ENCODE data around the gene TMEM51. TPM values are rescaled to one million over a fixed set of nuclear protein-coding genes. Genes with fewer than 3 reads are reported as not detected.
A peak's percentile ranks its signal among the peaks of the same experiment; 100 is the strongest.

TMEM51 gene
- total and polyA plus RNA-seq, 2 of the 4 experiments (the other 2 are of a cell fraction): 2.7 to 10.2 TPM

- H4K5ac ChIP-seq (ENCODE audit: low read depth, low read length): no peak overlapping the region
- BruUV-seq (replicated peaks): no TSS peak
- ChIA-PET POLR2A (ENCODE audit: unreplicated experiment) (no interaction called here), CTCF (interaction anchor here (0.6 to 1.2 kb wide), 4 partner anchors 10 to 520 kb away, joined by 3 to 7 read pairs (median 4); no protein-coding TSS in a partner anchor)
- peak overlapping the region; percentile 20 for H2AK9ac ChIP-seq (replicated peaks; ENCODE audit: low read depth, low read length, poor library complexity)
- 92% methylated on average over 2 of the region's 7 CpGs; no CpG with 5 or more reads in 1 of the 2 experiments for WGBS, 2 experiments (ENCODE audit: extremely low coverage in 2 of 2, insufficient read length in 1 of 2)
- no peak overlapping the region for H2BK120ac ChIP-seq (ENCODE audit: low read depth, low read length)
- H3K9me3 ChIP-seq (ENCODE audit: control insufficient read depth, insufficient read depth, low read length): no peaks in the 10 kb centered on the region
- H3K23ac ChIP-seq (ENCODE audit: low read depth, low read length): no peak overlapping the region
- H3K9ac ChIP-seq (ENCODE audit: low read depth, low read length): no peak overlapping the region
- H3K4me3 ChIP-seq (ENCODE audit: insufficient read depth, low read depth, low read length): no peak overlapping the region
- H3K4ac ChIP-seq (ENCODE audit: low read depth, low read length): no peak overlapping the region
- H2BK15ac ChIP-seq (ENCODE audit: low read depth, low read length): no peak overlapping the region
- H2BK5ac ChIP-seq (ENCODE audit: low read depth, low read length, poor library complexity, severe bottlenecking): no peak overlapping the region
- H3K27me3 ChIP-seq (ENCODE audit: control insufficient read depth, insufficient read depth, low read length): no peaks in the 10 kb centered on the region
- H4K20me1 ChIP-seq (ENCODE audit: insufficient read depth, low read length): no peaks in the 10 kb centered on the region
- no peak overlapping the region for H3K27ac ChIP-seq (ENCODE audit: insufficient read depth, low read length)
- no peak for DNase-seq
- H3K36me3 ChIP-seq (ENCODE audit: control insufficient read depth, insufficient read depth, low read length): peaks cover 26% of the 10 kb centered on the region
- no peaks in the 10 kb centered on the region for H3K4me1 ChIP-seq (ENCODE audit: control insufficient read depth, insufficient read depth, low read length)
- no peak overlapping the region for H3K18ac ChIP-seq (ENCODE audit: low read depth, low read length)
- H3K56ac ChIP-seq (ENCODE audit: extremely low read depth, insufficient read depth, low read length): no peak overlapping the region
- no peak overlapping the region for H2AK5ac ChIP-seq (ENCODE audit: low read depth, low read length)
- H3K9me1 ChIP-seq (ENCODE audit: insufficient read depth, low read length): peaks cover 18% of the 10 kb centered on the region; the same call in 1 of the 2 replicates
- no peak overlapping the region for H4K8ac ChIP-seq (ENCODE audit: low read depth in 2 of 2, low read length in 2 of 2)
- intact Hi-C loops (cut with micrococcal nuclease): no loop called here
- peaks cover 4 to 34% of the 10 kb centered on the region in 2 experiments; a peak in 2 of 4 replicates for H3K79me1 ChIP-seq (ENCODE audit: low read depth in 1 of 2, low read length in 2 of 2)
- no peak overlapping the region for H4K91ac ChIP-seq (ENCODE audit: insufficient read depth, low read depth, low read length)
- TF ChIP-seq FOS (IDR thresholded peaks at IDR 0.05; ENCODE audit: low read depth, low read length) (no peak), CEBPB (IDR thresholded peaks at IDR 0.05; ENCODE audit: low read depth, low read length) (no peak), CTCF (conservative IDR thresholded peaks at IDR 0.05; ENCODE audit: low read depth, low read length) (no peak), NFE2L2 (IDR thresholded peaks at IDR 0.05; ENCODE audit: low read depth, low read length) (no peak), MXI1 (IDR thresholded peaks at IDR 0.05; ENCODE audit: borderline replicate concordance, low read depth, low read length) (no peak), RCOR1 (IDR thresholded peaks at IDR 0.05; ENCODE audit: insufficient replicate concordance, low read length) (no peak), SMC3 (IDR thresholded peaks at IDR 0.05; ENCODE audit: low read depth, low read length) (no peak), CHD1 (IDR thresholded peaks at IDR 0.05; ENCODE audit: low read depth, low read length) (no peak), BHLHE40 (IDR thresholded peaks at IDR 0.05; ENCODE audit: low read depth, low read length) (no peak), POLR2A (IDR thresholded peaks at IDR 0.05; ENCODE audit: low read depth, low read length) (no peak), MAZ (IDR thresholded peaks at IDR 0.05; ENCODE audit: borderline replicate concordance, low read depth, low read length) (no peak), RFX5 (IDR thresholded peaks at IDR 0.05; ENCODE audit: low read depth, low read length) (no peak)
- H3K4me2 ChIP-seq (ENCODE audit: low read depth, low read length): no peak overlapping the region
- dilution Hi-C loops (cut with HindIII; ENCODE audit: low sequenced_read_pairs, unreplicated experiment): no loop called here
- ATAC-seq (ENCODE audit: low read depth): no peak
- in situ Hi-C loops (cut with MboI; ENCODE audit: low sequenced_read_pairs): no loop called here
- no peak overlapping the region for H2AFZ ChIP-seq (replicated peaks; ENCODE audit: low read length, poor library complexity)
- no peak overlapping the region for H2BK20ac ChIP-seq (ENCODE audit: low read depth, low read length)
- no peak overlapping the region for H3K14ac ChIP-seq (replicated peaks; ENCODE audit: low read depth, low read length)
Measured at GRCh38 chr1:15220825-15221431, 67.4 kb downstream of the TMEM51 start.

Data from IMR-90 (cell line).